ENCODE measurements around the gene TTC28.
"Not testable (repeated sequence)": the region's sequence is repeated elsewhere in the genome, so short reads cannot be mapped to it uniquely, and the experiment has no call there.

The TTC28 gene

DNA sequence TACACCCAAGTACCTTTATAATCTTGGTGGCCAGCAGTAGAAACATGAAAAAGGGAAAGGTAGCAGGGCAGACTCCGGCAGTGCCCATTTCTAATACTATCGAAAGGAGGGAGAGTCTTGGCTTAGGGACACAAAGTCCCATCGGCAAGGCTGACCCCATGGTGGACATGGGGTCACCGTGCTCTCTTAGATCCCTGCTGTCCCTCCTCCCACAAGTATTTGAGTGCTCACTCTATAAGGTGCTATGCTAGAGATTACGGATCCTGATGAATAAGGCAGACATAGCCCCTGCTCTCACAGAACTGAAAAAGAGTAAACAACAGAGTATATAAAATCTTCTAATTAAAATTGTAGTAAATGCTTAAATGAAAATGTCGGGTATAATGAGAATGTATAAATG is 588.2 kb downstream of the TTC28 start:
- DNase-seq (ENCODE audit: low read depth), result no peak
- no peak overlapping the region for H3K4me3 ChIP-seq (ENCODE audit: low read depth, low read length)
- TF ChIP-seq POLR2A (IDR thresholded peaks at IDR 0.05; ENCODE audit: extremely low read depth, insufficient read length) (no peak), MYC (IDR thresholded peaks at IDR 0.05; ENCODE audit: low read depth, low read length) (no peak)
- TF ChIP-seq, protein P1, sequence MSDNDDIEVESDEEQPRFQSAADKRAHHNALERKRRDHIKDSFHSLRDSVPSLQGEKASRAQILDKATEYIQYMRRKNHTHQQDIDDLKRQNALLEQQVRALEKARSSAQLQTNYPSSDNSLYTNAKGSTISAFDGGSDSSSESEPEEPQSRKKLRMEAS (IDR thresholded peaks at IDR 0.05; ENCODE audit: low read depth, low read length), result no peak
- TF ChIP-seq, protein P2, sequence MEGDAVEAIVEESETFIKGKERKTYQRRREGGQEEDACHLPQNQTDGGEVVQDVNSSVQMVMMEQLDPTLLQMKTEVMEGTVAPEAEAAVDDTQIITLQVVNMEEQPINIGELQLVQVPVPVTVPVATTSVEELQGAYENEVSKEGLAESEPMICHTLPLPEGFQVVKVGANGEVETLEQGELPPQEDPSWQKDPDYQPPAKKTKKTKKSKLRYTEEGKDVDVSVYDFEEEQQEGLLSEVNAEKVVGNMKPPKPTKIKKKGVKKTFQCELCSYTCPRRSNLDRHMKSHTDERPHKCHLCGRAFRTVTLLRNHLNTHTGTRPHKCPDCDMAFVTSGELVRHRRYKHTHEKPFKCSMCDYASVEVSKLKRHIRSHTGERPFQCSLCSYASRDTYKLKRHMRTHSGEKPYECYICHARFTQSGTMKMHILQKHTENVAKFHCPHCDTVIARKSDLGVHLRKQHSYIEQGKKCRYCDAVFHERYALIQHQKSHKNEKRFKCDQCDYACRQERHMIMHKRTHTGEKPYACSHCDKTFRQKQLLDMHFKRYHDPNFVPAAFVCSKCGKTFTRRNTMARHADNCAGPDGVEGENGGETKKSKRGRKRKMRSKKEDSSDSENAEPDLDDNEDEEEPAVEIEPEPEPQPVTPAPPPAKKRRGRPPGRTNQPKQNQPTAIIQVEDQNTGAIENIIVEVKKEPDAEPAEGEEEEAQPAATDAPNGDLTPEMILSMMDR (IDR thresholded peaks at IDR 0.05; ENCODE audit: low read depth, low read length), result no peak

DNA sequence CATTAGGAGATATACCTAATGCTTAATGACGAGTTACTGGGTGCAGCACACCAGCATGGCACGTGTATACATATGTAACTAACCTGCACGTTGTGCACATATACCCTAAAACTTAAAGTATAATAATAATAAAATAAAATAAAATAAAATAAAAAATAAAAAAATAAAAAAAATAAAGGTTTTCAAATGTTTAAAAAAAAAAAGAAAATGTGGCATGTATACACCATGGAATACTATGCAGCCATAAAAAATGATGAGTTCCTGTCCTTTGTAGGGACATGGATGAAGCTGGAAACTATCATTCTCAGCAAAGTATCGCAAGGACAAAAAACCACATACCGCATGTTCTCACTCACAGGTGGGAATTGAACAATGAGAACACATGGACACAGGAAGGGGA is 590.1 kb downstream of the TTC28 start:
- not testable (repeated sequence) for DNase-seq (ENCODE audit: low read depth)

DNA sequence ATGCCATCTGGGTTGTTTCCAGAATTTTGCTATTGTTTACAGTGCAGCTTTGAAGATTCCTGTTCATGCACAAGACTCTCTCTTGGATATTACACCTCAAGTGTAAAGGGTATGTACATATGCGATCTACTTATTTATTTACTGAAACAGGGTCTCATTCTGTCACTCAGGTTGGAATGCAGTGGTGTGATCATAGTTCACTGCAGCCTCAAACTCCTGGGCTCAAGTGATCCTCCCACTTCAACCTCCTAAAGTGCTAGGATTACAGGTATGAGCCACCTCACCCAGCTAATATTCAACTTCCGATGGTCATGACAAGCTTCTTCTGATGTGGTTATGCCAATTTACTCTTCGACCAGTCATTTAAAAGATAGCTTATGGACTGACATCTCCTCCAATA is 602.5 kb downstream of the TTC28 start:
- TF ChIP-seq, protein P2 (IDR thresholded peaks at IDR 0.05; ENCODE audit: low read depth, low read length), result no peak
- TF ChIP-seq MYC (IDR thresholded peaks at IDR 0.05; ENCODE audit: low read depth, low read length) (no peak), POLR2A (IDR thresholded peaks at IDR 0.05; ENCODE audit: extremely low read depth, insufficient read length) (no peak)
- TF ChIP-seq, protein P1 (IDR thresholded peaks at IDR 0.05; ENCODE audit: low read depth, low read length), result no peak
- no peak overlapping the region for H3K4me3 ChIP-seq (ENCODE audit: low read depth, low read length)
- DNase-seq (ENCODE audit: low read depth), result no peak

More for the DNA sequence above, 590.1 kb downstream of the TTC28 start:
- H3K4me3 ChIP-seq (ENCODE audit: low read depth, low read length), result not testable (repeated sequence)

DNA sequence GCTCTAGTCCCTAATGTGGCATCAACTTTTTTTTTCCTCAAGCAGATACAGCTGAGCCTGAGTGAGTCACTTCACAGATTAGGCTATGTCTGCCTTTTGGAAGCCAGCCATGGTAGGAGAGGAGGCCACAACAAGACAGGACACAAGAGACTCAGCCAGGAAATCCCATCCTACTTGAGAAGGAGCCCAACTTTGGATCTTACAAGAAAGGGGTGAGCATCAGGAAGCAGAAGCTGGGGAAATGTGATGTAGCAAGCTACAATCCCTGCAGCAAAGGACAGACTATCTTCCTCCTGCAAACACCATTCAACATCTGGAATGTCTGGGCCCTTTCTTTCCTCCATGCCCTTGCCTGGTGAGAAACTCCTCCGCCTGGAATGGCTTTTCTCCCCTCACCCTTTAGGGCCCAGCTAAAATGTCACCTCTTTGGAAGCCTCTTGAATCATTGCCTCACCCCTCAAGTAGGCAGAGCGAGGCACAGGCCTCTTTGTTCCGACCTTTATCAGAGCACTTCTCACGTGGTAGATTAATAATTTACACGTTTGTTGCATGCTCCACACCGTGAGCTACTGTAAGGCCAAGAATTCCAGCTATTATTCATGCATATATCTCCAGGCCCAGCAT is 604.2 kb downstream of the TTC28 start:
- no peak for DNase-seq (ENCODE audit: low read depth)
- no peak overlapping the region for H3K4me3 ChIP-seq (ENCODE audit: low read depth, low read length)
- no peak for TF ChIP-seq POLR2A (IDR thresholded peaks at IDR 0.05; ENCODE audit: extremely low read depth, insufficient read length)
- TF ChIP-seq, protein P1 (IDR thresholded peaks at IDR 0.05; ENCODE audit: low read depth, low read length), result no peak
- TF ChIP-seq, protein P2 (IDR thresholded peaks at IDR 0.05; ENCODE audit: low read depth, low read length), result no peak
- TF ChIP-seq MYC (IDR thresholded peaks at IDR 0.05; ENCODE audit: low read depth, low read length), result no peak

DNA sequence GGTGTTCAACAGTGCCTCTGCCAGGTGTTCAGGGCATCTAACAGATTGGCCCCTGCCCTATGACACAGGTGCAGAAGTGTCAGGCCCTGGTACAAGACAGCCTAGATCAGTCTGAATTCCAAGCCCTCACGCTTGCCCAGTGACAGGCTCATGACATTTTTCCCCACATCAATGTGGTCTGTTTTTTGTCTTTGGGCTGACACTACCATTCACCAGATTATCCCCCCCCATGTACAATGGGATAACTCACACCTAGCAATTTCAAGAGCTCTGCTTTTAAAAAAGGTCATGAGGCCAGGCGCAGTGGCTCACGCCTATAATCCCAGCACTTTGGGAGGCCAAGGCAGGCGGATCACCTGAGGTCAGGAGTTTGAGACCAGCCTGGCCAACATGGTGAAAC is 605.1 kb downstream of the TTC28 start:
- DNase-seq (ENCODE audit: low read depth), result no peak
- TF ChIP-seq, protein P2 (IDR thresholded peaks at IDR 0.05; ENCODE audit: low read depth, low read length), result no peak
- TF ChIP-seq MYC (IDR thresholded peaks at IDR 0.05; ENCODE audit: low read depth, low read length) (no peak), POLR2A (IDR thresholded peaks at IDR 0.05; ENCODE audit: extremely low read depth, insufficient read length) (no peak)
- TF ChIP-seq, protein P1 (IDR thresholded peaks at IDR 0.05; ENCODE audit: low read depth, low read length), result no peak

DNA sequence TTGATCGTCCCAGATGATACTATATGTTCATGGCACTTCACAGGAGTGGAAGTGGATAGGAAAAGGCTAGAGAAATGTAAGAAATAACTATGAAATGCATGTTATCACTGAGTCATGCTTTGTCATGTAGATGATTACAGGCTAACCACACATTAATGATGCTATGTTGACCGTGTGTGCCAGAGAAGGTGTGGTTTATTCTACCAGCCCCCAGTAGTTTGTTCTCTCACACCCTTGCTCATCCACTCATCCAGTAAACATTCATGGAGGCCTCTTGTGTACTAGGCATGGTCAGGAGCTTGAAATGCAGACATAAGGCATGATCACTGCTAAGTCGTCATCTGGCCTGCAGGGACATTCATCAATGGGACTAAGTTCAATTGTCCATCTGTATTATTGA is 607.6 kb downstream of the TTC28 start:
- no peak for DNase-seq (ENCODE audit: low read depth)
- TF ChIP-seq MYC (IDR thresholded peaks at IDR 0.05; ENCODE audit: low read depth, low read length) (no peak), POLR2A (IDR thresholded peaks at IDR 0.05; ENCODE audit: extremely low read depth, insufficient read length) (no peak)
- TF ChIP-seq, protein P1 (IDR thresholded peaks at IDR 0.05; ENCODE audit: low read depth, low read length), result no peak
- TF ChIP-seq, protein P2 (IDR thresholded peaks at IDR 0.05; ENCODE audit: low read depth, low read length), result no peak

More for the DNA sequence above, 605.1 kb downstream of the TTC28 start:
- no peak overlapping the region for H3K4me3 ChIP-seq (ENCODE audit: low read depth, low read length)

More for the DNA sequence above, 607.6 kb downstream of the TTC28 start:
- H3K4me3 ChIP-seq (ENCODE audit: low read depth, low read length), result no peak overlapping the region

Measured in NB4 (cell line).